Aorta (tissue), 5 donors: ENCODE measurements around the gene GRM4. TPM values are rescaled to one million over a fixed set of nuclear protein-coding genes. Genes with fewer than 3 reads are reported as not detected.

ENCODE experiments used
- ATAC-seq: fragments of 200-7000 bp; cut with Tn5 transposase; one replicate; pipeline ENCODE4 v1.9.1; 2022; ENCODE audit warnings: moderate library complexity; ENCODE audit not compliant: low FRiP score
- DNase-seq, 2 donors: peaks; one replicate each; pipeline ENCODE4 v3.0.0-alpha.2; 2020
- H3K27ac ChIP-seq, 2 donors: one replicate each; pipeline ENCODE4 v1.5.1; 2013; ENCODE audit warnings: low read length in 2 of 2, mild to moderate bottlenecking in 2 of 2, moderate library complexity in 2 of 2, control low read depth in 1 of 2, inconsistent platforms in 1 of 2, low read depth in 1 of 2
- H3K27me3 ChIP-seq, 2 donors: one replicate each; pipeline ENCODE4 v1.6.1; 2013; ENCODE audit warnings: control low read depth in 1 of 2, low read length in 1 of 2, mild to moderate bottlenecking in 1 of 2, moderate library complexity in 1 of 2; ENCODE audit not compliant: insufficient read depth in 2 of 2, control insufficient read depth in 1 of 2
- H3K36me3 ChIP-seq, 2 donors: one replicate each; pipeline ENCODE4 v1.6.1; 2013; ENCODE audit warnings: control low read depth in 1 of 2, low read length in 1 of 2, mild to moderate bottlenecking in 1 of 2; ENCODE audit not compliant: insufficient read depth in 2 of 2, control insufficient read depth in 1 of 2
- H3K4me1 ChIP-seq, 2 donors: one replicate each; pipeline ENCODE4 v1.6.1; 2013; ENCODE audit warnings: low read length in 2 of 2, control low read depth in 1 of 2, mild to moderate bottlenecking in 1 of 2, moderate library complexity in 1 of 2; ENCODE audit not compliant: insufficient read depth in 2 of 2, control insufficient read depth in 1 of 2
- H3K4me3 ChIP-seq, 2 donors: one replicate each; pipeline ENCODE4 v1.5.1; 2013; ENCODE audit warnings: low read length in 2 of 2, control low read depth in 1 of 2, mild to moderate bottlenecking in 1 of 2
- H3K9me3 ChIP-seq: one replicate; pipeline ENCODE4 v1.6.1; 2013; ENCODE audit warnings: mild to moderate bottlenecking, low read length; ENCODE audit not compliant: control insufficient read depth
- WGBS, 2 donors: extraction: QIAGEN DNeasy Blood & Tissue Kit; methylation state at CpG; one replicate each; pipeline ENCODE4 v1.1.7; 2013; 5-methylcytosine and 5-hydroxymethylcytosine counted together
- intact Hi-C, 2 donors: fragments of 100-400 bp; cut with DNase I; formaldehyde crosslinking; loops; one replicate each; pipeline versions ENCODE4 v1.14.2 to v1.15.0; 2022
- polyA plus RNA-seq, 2 donors: library from polyadenylated mRNA; stranded (reverse); fragments of 200-250 nt; gene quantifications; one replicate each; pipeline ENCODE4 v1.2.3, GENCODE V29; 2013
- total RNA-seq, 2 donors: library from RNA; stranded (reverse); fragmentation: NEBNext Ultra II Directional; extraction: Animal tissue kit (Norgen Biotek cat#: 25700); gene quantifications; one replicate each; pipeline ENCODE4 v1.2.1, GENCODE V29; 2021
- donor health status: healthy with polysubstance abuse.
- donor health status: Bipolar disorder and iron deficiency.
- donor health status: DM: no; HTN: no; CAD: no.
- donor health status: DM: no; HTN: no; CAD: no.
- donor health status: DM: yes; HTN: yes; CAD: no.

Gene GRM4
- total and polyA plus RNA-seq, 4 donors: not detected

DNA sequence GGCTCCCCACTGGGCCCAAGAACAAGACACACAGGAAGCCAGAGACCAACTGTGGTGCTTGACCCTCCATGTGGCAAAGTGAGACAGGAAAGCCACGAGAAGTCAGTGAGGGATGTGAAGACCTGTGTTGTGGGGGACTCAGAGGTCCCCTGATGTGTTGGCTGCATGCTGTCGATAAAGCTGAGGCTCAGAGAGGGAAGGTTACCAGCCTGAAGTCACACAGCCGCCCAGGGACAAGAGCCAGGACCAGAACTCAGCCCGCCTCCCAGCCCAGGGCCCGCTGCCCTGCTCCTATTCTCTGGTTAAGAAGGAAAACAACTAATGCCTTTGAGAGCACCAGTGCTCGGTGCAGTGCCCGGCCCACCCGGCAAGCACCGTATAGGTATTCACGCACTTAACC is 63.5 kb downstream of the GRM4 start:
- Histone ChIP-seq H3K4me1 (no peaks in the 10 kb centered on the region), H3K9me3 (no peaks in the 10 kb centered on the region), H3K27me3 (no peaks in the 10 kb centered on the region), H3K36me3 (no peaks in the 10 kb centered on the region), H3K4me3 (no peak overlapping the region), H3K27ac (no peak overlapping the region)
- WGBS, 2 donors: 84 to 88% methylated on average over 10 of the region's 10 CpGs
- ATAC-seq (no peak), DNase-seq (no peak)
- intact Hi-C loops: no loop called here

DNA sequence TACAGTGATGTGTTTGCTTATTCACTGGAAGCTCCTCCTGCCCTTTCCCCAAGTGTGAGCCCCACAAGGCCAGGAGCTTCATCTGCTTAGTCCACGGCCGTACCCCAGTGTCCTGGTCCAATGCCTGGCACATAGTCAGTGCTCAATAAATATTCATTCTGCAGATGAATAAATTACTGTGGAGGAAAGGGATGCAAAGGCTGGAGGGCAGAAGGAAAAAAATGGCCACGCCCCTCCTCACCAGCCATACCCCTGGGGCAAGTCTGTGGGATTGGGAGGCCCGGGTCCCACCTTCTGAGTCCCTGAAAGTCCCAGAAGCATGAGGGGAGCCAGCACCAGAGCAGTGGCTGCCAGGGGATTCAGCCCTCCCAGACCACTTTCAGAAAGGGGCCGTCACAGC is 65.5 kb downstream of the GRM4 start:
- 72 to 80% methylated on average over 4 to 5 of the region's 5 CpGs for WGBS, 2 donors
- no peaks in the 10 kb centered on the region for H3K9me3 ChIP-seq
- intact Hi-C loops: no loop called here
- H3K4me1 ChIP-seq: no peaks in the 10 kb centered on the region
- H3K4me3 ChIP-seq: no peak overlapping the region
- no peaks in the 10 kb centered on the region for H3K27me3 ChIP-seq
- H3K27ac ChIP-seq: no peak overlapping the region
- ATAC-seq (no peak), DNase-seq (no peak)
- H3K36me3 ChIP-seq: no peaks in the 10 kb centered on the region

DNA sequence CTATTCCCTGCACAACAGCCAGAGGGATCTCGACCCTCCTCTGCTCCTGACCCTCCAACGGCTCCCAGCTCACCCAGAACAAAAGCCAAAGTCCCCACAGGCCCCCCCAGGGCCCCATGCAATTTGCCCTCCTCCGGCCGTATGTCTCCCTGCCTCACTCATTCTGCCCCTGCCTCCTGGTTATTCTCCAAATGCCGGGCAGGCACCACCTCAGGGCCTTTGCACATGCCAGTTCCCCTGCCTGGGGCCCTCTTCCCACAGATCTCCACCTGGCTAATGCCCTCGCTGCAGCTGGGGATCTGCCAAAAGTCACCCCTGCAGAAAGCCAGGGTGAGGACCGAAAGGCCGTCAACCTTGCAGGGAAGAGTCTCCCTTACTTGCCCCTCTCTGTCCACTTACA is 66.0 kb downstream of the GRM4 start:
- Histone ChIP-seq H3K4me3 (no peak overlapping the region), H3K27me3 (no peaks in the 10 kb centered on the region), H3K4me1 (no peaks in the 10 kb centered on the region), H3K9me3 (no peaks in the 10 kb centered on the region), H3K36me3 (no peaks in the 10 kb centered on the region), H3K27ac (no peak overlapping the region)
- intact Hi-C loops: no loop called here
- ATAC-seq (no peak), DNase-seq (no peak)
- 84 to 85% methylated on average over 8 of the region's 8 CpGs for WGBS, 2 donors

DNA sequence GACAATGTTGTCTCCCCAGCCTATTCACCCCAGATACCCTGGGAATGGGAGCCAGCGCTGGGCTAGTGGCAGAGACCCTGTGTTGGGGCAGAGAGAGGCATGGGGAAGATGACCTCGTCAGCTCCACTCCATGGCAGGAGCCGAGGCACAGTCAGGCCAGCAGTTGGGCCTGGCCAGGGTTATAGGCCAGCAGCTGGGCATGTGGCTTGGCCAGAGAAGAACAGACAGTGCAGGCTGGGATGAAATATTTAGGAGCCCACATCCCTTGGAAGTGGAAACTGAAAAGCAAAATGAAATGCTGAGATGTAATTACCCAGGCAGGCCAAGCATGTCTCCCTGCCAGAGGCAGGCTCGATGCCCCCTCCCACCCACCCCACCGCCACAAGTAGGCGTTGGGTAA is 70.0 kb downstream of the GRM4 start:
- H3K27me3 ChIP-seq: no peaks in the 10 kb centered on the region
- H3K9me3 ChIP-seq: no peaks in the 10 kb centered on the region
- DNase-seq (no peak), ATAC-seq (no peak)
- no peaks in the 10 kb centered on the region for H3K4me1 ChIP-seq
- intact Hi-C loops: no loop called here
- H3K4me3 ChIP-seq: no peak overlapping the region
- 75 to 81% methylated on average over 6 of the region's 6 CpGs for WGBS, 2 donors
- H3K27ac ChIP-seq: no peak overlapping the region
- H3K36me3 ChIP-seq: no peaks in the 10 kb centered on the region

DNA sequence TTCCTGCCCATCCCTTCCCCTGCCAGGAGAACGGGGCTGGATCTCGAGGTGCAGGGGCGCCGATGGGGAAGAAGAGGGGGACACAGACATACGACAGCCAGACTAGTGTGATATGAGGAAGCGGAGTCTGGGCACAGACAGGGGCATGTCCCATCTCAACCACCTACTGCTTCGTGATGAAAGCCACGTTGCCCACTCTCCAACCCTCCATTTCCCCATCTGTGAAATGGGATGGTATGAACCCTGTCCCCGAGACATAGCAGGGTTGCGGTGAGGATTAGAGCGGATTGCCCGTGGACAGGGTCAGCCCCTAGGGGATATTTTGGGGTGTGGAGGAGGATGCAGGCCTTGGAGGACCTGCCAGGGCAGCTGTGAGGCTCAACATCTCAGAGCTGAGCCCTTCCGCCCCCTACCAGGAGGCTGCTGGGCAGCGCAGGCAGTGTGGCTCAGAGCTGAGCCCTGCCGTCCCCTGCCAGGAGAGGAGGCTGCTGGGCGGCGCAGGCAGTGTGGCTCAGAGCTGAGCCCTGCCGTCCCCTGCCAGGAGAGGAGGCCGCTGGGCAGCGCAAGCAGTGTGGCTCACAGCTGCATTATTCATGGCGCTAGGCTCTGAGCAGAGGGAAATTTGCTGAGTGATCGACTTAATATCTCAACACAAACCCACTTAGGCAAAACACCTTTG is 71.7 kb downstream of the GRM4 start:
- no peak overlapping the region for H3K4me3 ChIP-seq
- intact Hi-C loops: no loop called here
- H3K27me3 ChIP-seq: no peaks in the 10 kb centered on the region
- no peaks in the 10 kb centered on the region for H3K36me3 ChIP-seq
- WGBS, 2 donors: 60 to 63% methylated on average over 21 to 22 of the region's 22 CpGs
- no peak for DNase-seq
- no peak overlapping the region for H3K27ac ChIP-seq
- H3K4me1 ChIP-seq: no peaks in the 10 kb centered on the region
- ATAC-seq: no peak
- no peaks in the 10 kb centered on the region for H3K9me3 ChIP-seq

DNA sequence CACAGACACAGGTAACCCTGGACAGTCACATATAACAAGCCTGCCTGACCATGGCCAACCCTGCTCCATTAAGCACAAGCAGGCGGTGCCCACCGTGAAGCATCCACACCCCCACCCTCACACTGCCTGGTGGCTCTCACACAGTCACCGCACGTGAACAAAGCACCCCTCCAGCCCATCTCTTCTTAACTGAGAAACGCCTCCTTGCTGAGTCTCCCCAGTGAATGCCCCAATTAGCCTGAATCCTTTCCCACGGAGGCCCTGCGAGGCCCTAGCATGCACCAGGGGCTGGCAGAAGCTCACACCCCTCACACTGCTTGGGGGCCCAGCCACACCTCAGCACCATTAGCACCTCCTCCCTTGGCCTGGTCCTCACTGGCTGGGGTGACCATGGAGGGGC is 72.3 kb downstream of the GRM4 start:
- H3K27me3 ChIP-seq: no peaks in the 10 kb centered on the region
- no peaks in the 10 kb centered on the region for H3K36me3 ChIP-seq
- H3K4me3 ChIP-seq: no peak overlapping the region
- DNase-seq: no peak
- H3K9me3 ChIP-seq: no peaks in the 10 kb centered on the region
- no peaks in the 10 kb centered on the region for H3K4me1 ChIP-seq
- no peak overlapping the region for H3K27ac ChIP-seq
- intact Hi-C loops: no loop called here
- 42 to 45% methylated on average over 7 of the region's 7 CpGs for WGBS, 2 donors
- ATAC-seq: no peak

DNA sequence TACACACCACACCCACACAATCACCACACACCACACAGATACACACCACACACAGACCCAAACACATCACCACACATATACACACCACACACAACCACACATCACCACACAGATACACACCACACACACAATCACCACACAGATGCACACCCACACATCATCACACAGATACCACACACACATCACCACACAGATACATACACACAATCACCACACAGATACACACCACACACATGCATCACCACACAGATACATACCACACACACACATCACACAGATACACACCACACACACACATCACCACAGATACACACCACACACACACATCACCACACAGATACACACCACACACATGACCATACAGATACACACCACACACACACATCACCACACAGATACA is 73.2 kb downstream of the GRM4 start:
- H3K27me3 ChIP-seq: no peaks in the 10 kb centered on the region
- no peak for ATAC-seq

DNA sequence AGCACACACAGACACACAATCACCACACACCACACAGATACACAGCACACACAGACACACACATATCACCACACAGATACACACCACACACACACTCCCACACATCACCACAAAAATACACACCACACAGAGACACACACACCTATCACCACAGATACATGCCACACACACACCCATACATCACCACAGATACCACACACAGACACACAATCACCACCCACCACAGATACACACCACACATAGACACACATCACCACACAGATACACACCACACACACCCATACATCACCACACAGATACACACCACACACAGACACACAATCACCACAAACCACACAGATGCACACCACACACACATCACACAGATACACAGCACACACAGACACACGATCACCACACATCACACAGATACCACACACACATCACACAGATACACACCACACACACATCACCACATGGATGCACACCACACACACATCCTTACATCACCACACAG is 74.0 kb downstream of the GRM4 start:
- 94 to 100% methylated on average over 1 of the region's 1 CpG for WGBS, 2 donors
- DNase-seq (no peak), ATAC-seq (no peak)

More for the DNA sequence above, 73.2 kb downstream of the GRM4 start:
- DNase-seq: no peak
- intact Hi-C loops: no loop called here
- H3K9me3 ChIP-seq: no peaks in the 10 kb centered on the region
- no peaks in the 10 kb centered on the region for H3K36me3 ChIP-seq
- H3K27ac ChIP-seq: no peak overlapping the region
- H3K4me1 ChIP-seq: no peaks in the 10 kb centered on the region
- H3K4me3 ChIP-seq: no peak overlapping the region

DNA sequence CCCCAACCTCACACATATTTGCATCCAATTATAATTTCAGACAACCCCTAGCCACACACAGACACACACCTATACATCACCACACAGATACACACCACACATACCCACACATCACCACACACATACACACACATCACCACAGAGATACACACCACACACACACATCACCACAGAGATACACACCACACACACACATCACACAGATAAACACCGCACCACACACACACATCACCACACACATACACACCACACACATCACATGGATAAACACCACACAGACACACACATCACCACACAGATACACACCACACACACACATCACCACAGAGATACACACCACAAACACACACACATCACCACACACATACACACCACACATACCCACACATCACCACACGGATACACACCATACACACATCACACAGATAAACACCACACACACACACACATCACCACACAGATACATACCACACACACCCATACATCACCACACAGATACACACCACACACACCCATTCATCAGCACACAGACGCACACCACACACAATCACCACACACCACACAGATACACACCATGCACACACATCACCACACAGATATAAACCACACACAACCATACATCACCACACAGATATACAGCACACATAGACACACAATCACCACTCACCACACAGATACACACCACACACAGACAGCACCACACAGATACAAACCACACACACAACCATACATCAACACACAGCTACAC is 74.6 kb downstream of the GRM4 start:
- H3K27me3 ChIP-seq: no peaks in the 10 kb centered on the region
- H3K4me1 ChIP-seq: no peaks in the 10 kb centered on the region
- ATAC-seq: no peak
- H3K36me3 ChIP-seq: no peaks in the 10 kb centered on the region
- WGBS, 2 donors: 93 to 94% methylated on average over 3 of the region's 3 CpGs
- H3K9me3 ChIP-seq: no peaks in the 10 kb centered on the region
- H3K27ac ChIP-seq: no peak overlapping the region
- intact Hi-C loops: no loop called here
- no peak for DNase-seq
- no peak overlapping the region for H3K4me3 ChIP-seq

More for the DNA sequence above, 74.0 kb downstream of the GRM4 start:
- intact Hi-C loops: no loop called here
- no peak overlapping the region for H3K27ac ChIP-seq
- no peak overlapping the region for H3K4me3 ChIP-seq
- H3K4me1 ChIP-seq: no peaks in the 10 kb centered on the region
- H3K9me3 ChIP-seq: no peaks in the 10 kb centered on the region
- no peaks in the 10 kb centered on the region for H3K27me3 ChIP-seq
- H3K36me3 ChIP-seq: no peaks in the 10 kb centered on the region
